Gastroesophageal sphincter (tissue), 4 donors: ENCODE measurements around the gene RFNG. TPM values are rescaled to one million over a fixed set of nuclear protein-coding genes. Genes with fewer than 3 reads are reported as not detected.

Source experiments
- ATAC-seq: fragments of 150-250 bp; one replicate; pipeline ENCODE4 v1.9.1; 2016; ENCODE audit warnings: mild to moderate bottlenecking, moderate library complexity
- H3K27ac ChIP-seq, 4 donors: fragments of 200-600 bp; sonication (generic) in 3 of 4; 1 replicate in 3 of 4; 2 replicates in 1 of 4; pipeline ENCODE4 v1.5.1; 2016 to 2019
- H3K27me3 ChIP-seq: fragments of 200-600 bp; sonication (generic); one replicate; pipeline ENCODE4 v1.5.1; 2019
- H3K36me3 ChIP-seq, 2 donors: fragments of 200-600 bp; sonication (generic); one replicate each; pipeline ENCODE4 v1.5.1; 2019; ENCODE audit warnings: control low read depth in 1 of 2
- H3K4me1 ChIP-seq, 3 donors: fragments of 200-600 bp; sonication (generic); 1 replicate in 2 of 3; 2 replicates in 1 of 3; pipeline ENCODE4 v1.5.1; 2016 to 2019; ENCODE audit warnings: control low read depth in 2 of 3
- H3K4me3 ChIP-seq, 2 donors: fragments of 200-600 bp; sonication (generic); one replicate each; pipeline ENCODE4 v1.5.1; 2019; ENCODE audit warnings: mild to moderate bottlenecking in 1 of 2, moderate library complexity in 1 of 2
- H3K9me3 ChIP-seq, 3 donors: fragments of 200-600 bp; sonication (generic); one replicate each; pipeline ENCODE4 v1.5.1; 2017 to 2019; ENCODE audit warnings: control low read depth in 2 of 3
- EP300 ChIP-seq: sonication (generic); formaldehyde crosslinking; IDR thresholded peaks from one replicate; pipeline ENCODE4 v1.6.1; 2017; ENCODE audit warnings: antibody characterized with exemption, mild to moderate bottlenecking
- POLR2A ChIP-seq, 2 donors: fragments of 450-650 bp; IDR thresholded peaks; one replicate each; pipeline ENCODE4 v1.6.1; 2017; ENCODE audit warnings: antibody characterized with exemption in 2 of 2, mild to moderate bottlenecking in 2 of 2, moderate library complexity in 1 of 2
- POLR2AphosphoS5 ChIP-seq: sonication (generic); formaldehyde crosslinking; IDR thresholded peaks from one replicate; pipeline ENCODE4 v1.6.1; 2017; ENCODE audit warnings: antibody characterized with exemption
- WGBS, 2 donors: methylation state at CpG; one replicate each; pipeline ENCODE4 v1.1.5; 2018; ENCODE audit warnings: low coverage in 1 of 2; 5-methylcytosine and 5-hydroxymethylcytosine counted together
- total RNA-seq, 4 donors: library from RNA; depleted of rRNA; stranded (reverse); fragments of >200 nt; gene quantifications; one replicate each; pipeline ENCODE4 v1.1.0, GENCODE V29; 2016
- TF ChIP-seq, protein P1 (sequence below), 4 experiments: fragments of 200-600 bp in 2 of 4; fragments of 450-650 bp in 2 of 4; sonication (generic) in 1 of 4; IDR thresholded peaks; one replicate each; pipeline ENCODE4 v1.5.1; 2017 to 2019; ENCODE audit warnings: antibody characterized with exemption in 4 of 4, mild to moderate bottlenecking in 2 of 4, moderate library complexity in 2 of 4

RFNG gene
- total RNA-seq, 4 donors from 2014 or later = 28.8 to 48.2 (median 34.3) TPM

GRCh38 chr17:82033359-82034085, 18.1 kb downstream of the RFNG start:
- no CpG with 5 or more reads among the region's 38 CpGs for WGBS, 2 donors
- TF ChIP-seq POLR2AphosphoS5 (no peak), POLR2A (IDR thresholded peaks at IDR 0.05) (no peak), EP300 (no peak)
- TF ChIP-seq, protein P1, sequence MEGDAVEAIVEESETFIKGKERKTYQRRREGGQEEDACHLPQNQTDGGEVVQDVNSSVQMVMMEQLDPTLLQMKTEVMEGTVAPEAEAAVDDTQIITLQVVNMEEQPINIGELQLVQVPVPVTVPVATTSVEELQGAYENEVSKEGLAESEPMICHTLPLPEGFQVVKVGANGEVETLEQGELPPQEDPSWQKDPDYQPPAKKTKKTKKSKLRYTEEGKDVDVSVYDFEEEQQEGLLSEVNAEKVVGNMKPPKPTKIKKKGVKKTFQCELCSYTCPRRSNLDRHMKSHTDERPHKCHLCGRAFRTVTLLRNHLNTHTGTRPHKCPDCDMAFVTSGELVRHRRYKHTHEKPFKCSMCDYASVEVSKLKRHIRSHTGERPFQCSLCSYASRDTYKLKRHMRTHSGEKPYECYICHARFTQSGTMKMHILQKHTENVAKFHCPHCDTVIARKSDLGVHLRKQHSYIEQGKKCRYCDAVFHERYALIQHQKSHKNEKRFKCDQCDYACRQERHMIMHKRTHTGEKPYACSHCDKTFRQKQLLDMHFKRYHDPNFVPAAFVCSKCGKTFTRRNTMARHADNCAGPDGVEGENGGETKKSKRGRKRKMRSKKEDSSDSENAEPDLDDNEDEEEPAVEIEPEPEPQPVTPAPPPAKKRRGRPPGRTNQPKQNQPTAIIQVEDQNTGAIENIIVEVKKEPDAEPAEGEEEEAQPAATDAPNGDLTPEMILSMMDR (IDR thresholded peaks at IDR 0.05) = no peak
- H3K27ac ChIP-seq = no peak overlapping the region

DNA sequence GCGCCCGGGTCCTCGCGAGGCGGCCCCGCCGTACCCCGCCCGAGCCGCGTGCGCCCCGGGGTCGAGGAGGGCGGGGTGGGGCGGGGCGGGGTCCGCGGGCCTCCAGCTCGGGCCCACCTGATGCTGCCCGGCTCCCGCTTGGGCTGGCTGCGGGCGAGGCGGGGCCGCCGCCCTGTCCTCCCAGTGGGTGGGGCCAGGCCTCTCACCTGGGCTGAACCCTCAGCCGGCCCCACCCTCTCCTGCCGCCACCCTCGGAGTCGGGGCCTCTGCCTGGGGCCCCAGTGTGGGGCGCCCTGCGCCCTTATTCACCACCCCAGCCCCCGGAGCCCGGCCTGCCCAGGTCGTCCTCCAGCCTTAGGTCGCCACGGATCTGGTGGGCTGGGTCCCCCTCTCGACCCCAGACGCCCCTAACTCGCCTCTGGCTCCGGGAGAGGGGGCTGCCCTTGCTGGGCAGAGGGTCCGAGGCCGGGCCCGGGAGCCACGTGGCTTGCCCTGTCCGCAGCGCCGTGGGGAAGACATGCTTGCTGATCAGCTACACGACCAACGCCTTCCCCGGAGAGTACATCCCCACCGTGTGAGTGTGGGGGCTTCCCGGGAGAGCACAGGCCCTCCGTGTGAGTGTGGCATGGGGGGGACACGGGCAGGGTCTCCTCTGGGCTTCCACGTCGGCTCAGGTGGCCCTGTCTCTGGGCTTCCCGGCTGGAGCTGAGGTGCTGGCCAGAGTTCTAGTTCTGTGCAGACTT, 19.6 kb downstream of the RFNG start:
- Histone ChIP-seq H3K4me3 (peak overlapping the region in 1 of 2 donors; percentile 56), H3K9me3 (no peaks in the 10 kb centered on the region)

More at GRCh38 chr17:82033359-82034085, 18.1 kb downstream of the RFNG start:
- Histone ChIP-seq H3K4me1 (peaks cover 0 to 52% (median 25%) of the 10 kb centered on the region in 3 donors), H3K9me3 (no peaks in the 10 kb centered on the region), H3K36me3 (peaks cover 0 to 27% of the 10 kb centered on the region in 2 donors), H3K27me3 (peaks cover 8% of the 10 kb centered on the region), H3K4me3 (no peak overlapping the region)
- no peak for ATAC-seq

GRCh38 chr17:82031303-82031884, 20.2 kb downstream of the RFNG start, which contains the start of gene RAC3:
Gene RAC3, plus strand, starts transcription at chr17:82031678. Its CDS starts 84 bp downstream, at chr17:82031762.
- H3K4me3 ChIP-seq = peak within 1 kb of the TSS; percentile 28 to 56
- peaks cover 0 to 48% of the 10 kb centered on the region in 2 donors for H3K36me3 ChIP-seq
- peaks cover 0 to 38% (median 20%) of the 10 kb centered on the region in 3 donors for H3K4me1 ChIP-seq
- ATAC-seq = peak; percentile 5
- H3K27ac ChIP-seq = peak within 1 kb of the TSS in 3 of 4 donors; percentile 38 to 58 (median 58)
- TF ChIP-seq POLR2AphosphoS5 = no peak
- TF ChIP-seq EP300 = no peak
- TF ChIP-seq, protein P1 (IDR thresholded peaks at IDR 0.05) = no peak
- TF ChIP-seq POLR2A (IDR thresholded peaks at IDR 0.05) = no peak
- H3K27me3 ChIP-seq = peaks cover 8% of the 10 kb centered on the region
- no peaks in the 10 kb centered on the region for H3K9me3 ChIP-seq
- WGBS, 2 donors = no CpG with 5 or more reads among the region's 96 CpGs

More for the DNA sequence above, 19.6 kb downstream of the RFNG start:
- TF ChIP-seq EP300 (no peak), POLR2A (IDR thresholded peaks at IDR 0.05) (no peak), POLR2AphosphoS5 (no peak)
- TF ChIP-seq, protein P1 (IDR thresholded peaks at IDR 0.05) = no peak
- ATAC-seq = no peak
- peaks cover 0 to 42% of the 10 kb centered on the region in 2 donors for H3K36me3 ChIP-seq
- H3K27me3 ChIP-seq = peaks cover 8% of the 10 kb centered on the region
- H3K27ac ChIP-seq = no peak overlapping the region
- H3K4me1 ChIP-seq = peaks cover 0 to 44% (median 25%) of the 10 kb centered on the region in 3 donors
- no CpG with 5 or more reads among the region's 59 CpGs for WGBS, 2 donors

DNA sequence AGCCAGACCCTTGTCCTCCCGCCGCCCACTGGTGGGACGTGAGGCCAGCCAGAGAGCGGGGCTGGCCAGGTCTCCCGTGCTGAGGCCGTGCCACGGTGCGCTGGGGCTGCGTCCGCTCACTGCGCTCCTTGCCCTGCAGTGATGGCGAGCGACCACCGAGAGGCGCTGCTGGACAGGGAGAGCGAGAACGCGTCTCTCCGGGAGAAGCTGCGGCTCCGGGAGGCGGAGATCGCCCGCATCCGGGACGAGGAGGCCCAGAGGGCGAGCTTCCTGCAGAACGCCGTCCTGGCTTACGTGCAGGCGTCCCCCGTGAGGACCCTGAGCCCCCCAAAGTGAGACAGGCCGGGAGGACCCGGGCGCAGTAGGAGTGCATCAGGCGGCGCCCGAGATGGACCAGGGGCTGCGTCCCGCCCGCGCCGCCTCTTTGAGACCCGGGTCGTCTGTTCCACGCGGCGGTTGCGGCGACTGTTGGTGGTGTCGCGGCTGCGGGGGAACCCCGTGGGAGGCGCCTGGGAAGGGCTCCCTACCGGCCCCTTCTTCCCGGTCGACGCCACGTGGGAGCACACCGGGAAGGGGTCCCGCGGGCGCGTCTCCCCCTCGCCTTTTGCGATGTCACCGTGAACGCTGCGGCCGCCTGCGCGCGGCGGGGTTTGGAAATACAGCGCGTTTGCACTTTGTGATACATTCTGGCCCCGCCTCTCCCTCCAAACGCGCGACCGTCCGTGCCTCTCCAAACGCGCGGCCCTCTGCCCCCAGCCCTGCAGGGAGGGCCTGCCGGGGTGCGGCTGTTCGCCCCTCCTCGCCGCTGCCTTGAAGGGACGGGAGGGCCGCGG, 20.9 kb downstream of the RFNG start:
- Histone ChIP-seq H3K36me3 (peaks cover 0 to 46% of the 10 kb centered on the region in 2 donors), H3K4me1 (peaks cover 0 to 31% (median 16%) of the 10 kb centered on the region in 3 donors), H3K27ac (peak overlapping the region in 3 of 4 donors; percentile 38 to 58 (median 58)), H3K27me3 (peaks cover 8% of the 10 kb centered on the region), H3K4me3 (peak overlapping the region; percentile 28 to 56), H3K9me3 (no peaks in the 10 kb centered on the region)
- no peak for TF ChIP-seq POLR2AphosphoS5
- TF ChIP-seq, protein P1 (IDR thresholded peaks at IDR 0.05) = peak in 3 of 4 experiments; percentile 95 to 97 (median 97)
- WGBS, 2 donors = 0% methylated on average over 4 of the region's 94 CpGs; no CpG with 5 or more reads in 1 of the 2 donors
- peak; percentile 84 for ATAC-seq
